HEK293T (cell line): ENCODE data around the gene CRHR2.

ENCODE experiments used
- ARNT ChIP-seq: fragments of 450-650 bp; IDR thresholded peaks from 2 replicates; pipeline ENCODE4 v1.6.1; 2017; ENCODE audit warnings: mild to moderate bottlenecking
- BHLHE40 ChIP-seq: fragments of 450-650 bp; IDR thresholded peaks from 2 replicates; pipeline ENCODE4 v1.6.1; 2016; ENCODE audit warnings: mild to moderate bottlenecking, moderate library complexity, borderline replicate concordance
- CTBP1 ChIP-seq: fragments of 450-650 bp; IDR thresholded peaks from 2 replicates; pipeline ENCODE4 v1.6.1; 2016; ENCODE audit warnings: borderline replicate concordance
- NFRKB ChIP-seq: fragments of 450-650 bp; IDR thresholded peaks from 2 replicates; pipeline ENCODE4 v1.6.1; 2016; ENCODE audit warnings: mild to moderate bottlenecking, moderate library complexity

DNA sequence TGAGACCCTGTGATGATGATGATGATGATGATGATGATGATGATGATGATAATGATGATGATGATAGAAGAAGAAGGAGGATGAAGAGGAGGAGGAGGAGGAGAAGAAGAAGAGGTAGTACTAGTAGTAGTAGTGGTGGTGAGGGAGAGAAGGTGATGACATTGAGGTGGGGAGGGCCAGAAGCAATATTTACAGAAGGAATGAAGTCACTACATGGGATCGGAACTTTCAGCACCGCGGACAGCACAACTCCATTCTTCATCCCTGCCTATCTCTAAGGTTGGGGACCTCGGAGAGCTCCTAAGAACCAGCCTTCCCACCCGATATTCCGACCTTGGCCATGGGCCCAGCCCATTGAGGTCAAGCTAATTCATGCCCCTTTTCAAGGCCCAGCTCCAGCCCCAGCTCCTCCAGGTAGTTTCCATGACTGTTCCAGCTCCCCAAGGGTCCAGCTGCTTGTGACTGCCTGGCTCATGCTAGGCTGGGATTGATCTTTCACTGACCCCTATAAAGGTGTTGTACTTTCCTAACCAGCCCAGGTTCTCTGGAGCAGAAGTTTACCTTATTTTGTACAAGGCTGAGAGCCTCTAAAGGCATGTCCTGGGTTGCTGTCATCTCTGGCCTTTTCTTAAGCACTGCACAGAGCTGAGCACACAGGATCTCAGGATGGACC, 10.3 kb downstream of the CRHR2 start:
- no peak for TF ChIP-seq NFRKB
- TF ChIP-seq CTBP1 = no peak
- no peak for TF ChIP-seq ARNT
- no peak for TF ChIP-seq BHLHE40
